Right forelimb (tissue), 1 donor: ENCODE results near the gene MICALL2.

Source experiments
- DNase-seq: peaks from one replicate; pipeline ENCODE4 v3.0.0-alpha.2; 2018

The MICALL2 gene

DNA sequence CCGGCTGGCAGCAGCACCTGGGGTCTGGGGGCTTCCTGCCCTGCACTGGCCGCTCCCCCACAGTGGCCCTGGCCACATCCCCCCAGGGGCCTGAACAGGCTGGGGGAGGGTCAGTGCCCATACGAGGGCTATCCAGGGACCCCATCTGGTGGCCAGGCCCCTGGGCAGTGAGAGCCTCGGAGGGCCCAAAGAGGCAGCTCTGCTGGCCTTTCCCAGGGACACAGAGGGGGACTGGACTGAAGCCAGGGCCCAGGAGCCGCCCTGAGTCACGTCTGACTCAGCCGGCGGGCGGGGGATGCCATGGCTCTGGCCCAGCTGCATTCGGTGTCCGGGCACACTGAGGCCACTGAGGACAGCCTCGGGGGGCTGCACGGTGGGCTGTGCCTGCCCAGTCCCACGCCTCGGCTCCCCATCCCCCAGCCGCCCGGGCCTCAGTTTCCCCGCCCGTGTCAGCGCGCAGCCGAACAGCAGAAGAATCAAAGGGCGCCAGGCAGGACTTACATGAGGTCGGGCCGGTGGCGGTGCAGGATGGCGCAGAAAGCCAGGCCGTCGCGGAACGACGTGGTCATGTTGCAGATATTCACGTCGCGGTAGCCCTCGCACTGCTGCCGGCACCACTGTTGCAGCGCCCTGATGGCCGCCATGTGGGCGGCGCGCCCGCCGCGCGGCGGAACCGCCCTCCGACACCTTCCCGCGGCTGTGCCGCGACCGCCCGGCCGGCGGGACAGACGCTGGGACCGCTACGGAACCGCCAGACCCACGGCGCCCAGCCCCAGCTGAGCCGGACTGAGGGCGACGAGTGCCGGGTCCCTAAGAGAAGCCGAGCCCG lies at the start of gene MICALL2:
TSS of gene MICALL2 (minus strand) at position 788 of the 829 bp plus-strand sequence. CDS start at position 644, 144 bp downstream.
- DNase-seq, result peak; percentile 69

GRCh38 chr7:1508277-1508758 lies 49.0 kb upstream of the MICALL2 start:
- no peak for DNase-seq

DNA sequence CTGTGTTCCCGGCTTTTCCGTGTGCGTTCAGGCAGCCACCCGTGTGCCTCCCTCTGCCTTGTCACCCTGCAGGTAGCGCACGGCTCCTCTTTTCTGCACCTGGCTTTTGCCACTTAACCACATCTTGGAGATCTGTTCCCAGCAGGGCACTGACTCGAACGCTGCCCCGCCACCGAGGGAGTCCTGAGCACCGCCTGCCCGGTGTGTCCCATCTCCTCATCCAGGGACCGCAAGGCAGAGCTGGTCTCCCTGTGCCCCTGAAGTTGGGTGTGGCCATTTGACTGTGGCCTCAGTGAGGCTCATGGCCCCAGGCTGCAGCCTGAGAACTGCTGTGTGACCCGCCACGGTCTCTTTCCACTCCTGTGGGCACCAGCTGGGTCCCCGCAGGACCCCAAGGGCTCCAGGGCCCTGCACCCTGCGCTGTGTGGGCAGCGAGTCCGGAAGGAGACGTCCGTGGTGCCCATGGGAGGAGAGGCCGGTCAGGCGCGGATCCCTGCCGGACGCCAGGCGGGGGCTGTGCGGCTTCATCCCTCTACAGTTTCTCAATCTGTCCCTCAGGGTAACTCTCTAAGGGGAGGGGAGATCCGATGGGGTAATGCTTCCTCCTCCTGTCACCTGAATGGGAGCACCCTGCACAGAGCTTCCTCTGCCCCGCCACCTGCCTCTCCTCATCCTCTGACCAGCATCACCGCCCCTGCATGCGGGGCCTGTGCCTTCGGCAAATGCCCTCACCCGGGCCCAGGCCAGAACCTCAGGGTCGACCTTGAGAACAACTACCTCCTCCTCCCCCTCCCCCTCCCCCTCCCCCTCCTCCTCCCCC lies 46.7 kb upstream of the MICALL2 start:
- no peak for DNase-seq

GRCh38 chr7:1503816-1504775 lies 44.8 kb upstream of the MICALL2 start, which contains the start of gene INTS1:
Gene INTS1 (minus strand): TSS chr7:1504389. CDS start chr7:1503960, 429 bp downstream.
- DNase-seq, result peak; percentile 94

DNA sequence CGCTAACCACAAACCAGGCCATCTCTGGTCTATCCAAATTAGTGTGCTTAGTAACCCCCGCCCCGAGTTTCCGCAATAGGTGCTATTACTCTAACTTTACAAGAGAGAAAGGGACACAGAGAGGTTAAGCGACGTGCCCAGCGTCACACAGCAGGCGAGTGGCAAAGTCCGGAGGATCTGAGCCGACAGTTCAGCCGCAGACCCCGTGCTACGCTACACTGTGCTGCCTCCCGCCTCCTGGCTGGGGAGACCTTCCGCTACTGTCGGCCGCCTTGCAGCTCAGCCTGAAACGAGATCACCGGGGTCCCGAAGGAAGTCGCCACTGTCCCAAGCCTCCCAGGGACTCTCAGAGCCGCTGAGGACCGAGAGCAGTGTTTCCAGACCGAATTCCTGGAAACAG lies 44.1 kb upstream of the MICALL2 start:
- DNase-seq, result no peak

- no peak for DNase-seq
These were observed 43.6 kb upstream of the MICALL2 start for GRCh38 chr7:1502845-1503244.

DNA sequence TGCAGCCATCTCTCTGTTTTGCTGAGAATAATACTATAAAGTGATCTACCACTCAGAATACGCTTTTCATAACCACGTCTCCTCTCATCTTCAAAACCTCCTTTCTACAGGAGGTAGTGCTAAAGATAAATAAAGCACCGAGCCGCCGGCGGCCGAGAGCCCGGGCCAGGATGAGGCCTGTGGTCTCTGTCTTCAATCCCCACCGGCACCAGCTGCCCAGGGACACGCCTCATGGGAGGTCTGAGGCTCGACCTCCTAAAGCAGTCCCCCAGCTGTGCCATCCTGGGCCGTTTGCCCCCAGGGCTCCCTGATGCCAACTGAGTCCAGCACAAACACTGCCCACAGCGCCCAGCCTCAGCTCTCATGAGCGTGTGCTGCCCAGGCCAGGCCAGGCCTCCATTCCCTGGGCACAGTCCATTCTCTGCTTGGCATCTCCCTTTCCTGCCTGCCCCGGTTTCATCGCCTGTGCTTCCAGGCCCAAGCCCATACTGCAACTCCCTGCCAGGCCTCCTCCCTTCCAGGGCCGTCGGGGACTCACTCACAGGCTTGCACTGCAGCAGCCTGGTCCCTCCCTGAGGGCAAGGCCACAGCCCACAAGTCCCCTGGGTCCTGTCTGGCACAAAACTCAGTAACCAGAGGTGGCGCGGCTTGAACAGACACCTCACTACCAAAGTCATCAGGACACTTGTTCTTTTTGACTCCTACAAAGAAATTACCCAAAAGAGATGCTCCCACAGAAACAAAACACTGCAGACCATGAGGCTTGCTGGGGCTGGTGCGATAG lies 42.4 kb upstream of the MICALL2 start:
- DNase-seq, result no peak

GRCh38 chr7:1500064-1500807 lies 41.0 kb upstream of the MICALL2 start:
- no peak for DNase-seq

DNA sequence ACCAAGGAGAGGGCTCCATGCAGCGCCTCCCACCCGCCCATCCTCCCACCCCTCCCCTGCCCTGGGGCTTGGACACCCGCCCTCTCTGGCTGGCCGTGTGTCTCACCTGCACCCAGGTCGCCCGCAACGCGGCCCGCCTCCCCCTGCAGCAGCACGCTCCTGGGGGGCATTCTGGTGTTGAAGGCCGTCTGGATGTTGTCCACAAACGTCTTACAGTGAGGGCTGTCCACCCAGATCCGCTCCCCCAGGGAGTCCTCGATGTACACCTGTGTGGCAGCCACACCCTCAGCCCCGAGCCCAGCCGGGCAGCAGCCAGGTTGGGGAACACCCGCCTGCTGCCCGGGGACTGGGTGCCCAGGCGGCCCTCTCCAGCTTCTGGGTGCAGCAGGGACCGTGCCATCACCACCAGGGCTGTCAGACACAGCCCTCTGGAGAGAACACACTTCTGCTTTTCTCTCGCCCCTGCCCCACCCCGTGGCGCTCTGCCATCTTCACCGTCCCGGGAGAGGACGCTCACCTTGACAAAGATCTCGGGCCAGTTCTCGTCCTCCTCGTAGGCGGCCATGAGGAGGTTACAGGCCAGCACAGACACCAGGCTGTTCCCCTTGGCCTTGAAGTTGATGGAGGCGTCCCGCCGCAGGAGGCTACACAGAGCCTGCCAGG lies 40.2 kb upstream of the MICALL2 start:
- DNase-seq, result no peak

DNA sequence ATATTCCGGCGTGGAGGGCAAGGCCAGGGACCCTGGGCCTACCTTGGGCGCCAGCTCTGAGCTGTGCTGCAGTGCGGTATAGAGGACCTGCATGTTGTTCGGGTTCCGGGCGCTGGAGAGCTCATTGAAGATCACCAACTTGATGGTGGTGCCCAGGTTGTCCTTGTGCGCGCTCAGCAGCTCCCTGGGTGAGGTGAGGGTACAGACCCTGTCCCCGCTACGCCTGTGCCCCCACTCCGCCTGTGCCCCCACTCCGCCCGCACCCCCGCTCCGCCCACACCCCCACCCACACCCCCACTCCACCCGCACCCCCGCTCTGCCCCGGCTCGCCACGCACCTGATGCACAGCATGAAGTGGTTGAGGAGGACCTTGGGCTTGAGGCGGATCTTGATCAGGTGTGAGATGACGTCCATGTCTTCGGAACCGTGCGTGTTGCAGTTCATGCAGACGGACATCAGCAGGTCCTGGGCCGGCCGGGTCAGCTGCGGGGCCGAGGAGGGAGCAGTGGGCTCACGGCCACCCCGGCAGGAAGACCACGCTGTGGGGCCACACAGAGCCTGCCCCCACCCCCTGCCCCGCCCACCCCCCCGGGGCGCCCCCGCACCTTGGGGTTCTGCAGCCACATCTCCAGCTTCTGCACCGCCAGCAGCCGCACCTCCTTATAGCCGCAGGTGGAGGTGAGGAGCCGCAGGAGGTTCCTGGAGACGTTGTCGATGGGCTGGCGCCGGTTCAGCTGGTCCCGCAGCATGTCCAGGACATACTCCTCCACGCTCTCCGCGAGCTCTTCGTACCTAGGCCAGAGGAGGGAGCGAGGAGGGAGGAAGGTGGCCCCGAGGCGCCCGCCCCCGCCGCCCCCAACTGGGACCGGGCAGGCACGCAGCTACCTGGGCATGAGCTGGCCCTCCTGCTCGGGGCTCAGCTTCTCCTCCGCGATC lies 39.4 kb upstream of the MICALL2 start:
- no peak for DNase-seq

DNA sequence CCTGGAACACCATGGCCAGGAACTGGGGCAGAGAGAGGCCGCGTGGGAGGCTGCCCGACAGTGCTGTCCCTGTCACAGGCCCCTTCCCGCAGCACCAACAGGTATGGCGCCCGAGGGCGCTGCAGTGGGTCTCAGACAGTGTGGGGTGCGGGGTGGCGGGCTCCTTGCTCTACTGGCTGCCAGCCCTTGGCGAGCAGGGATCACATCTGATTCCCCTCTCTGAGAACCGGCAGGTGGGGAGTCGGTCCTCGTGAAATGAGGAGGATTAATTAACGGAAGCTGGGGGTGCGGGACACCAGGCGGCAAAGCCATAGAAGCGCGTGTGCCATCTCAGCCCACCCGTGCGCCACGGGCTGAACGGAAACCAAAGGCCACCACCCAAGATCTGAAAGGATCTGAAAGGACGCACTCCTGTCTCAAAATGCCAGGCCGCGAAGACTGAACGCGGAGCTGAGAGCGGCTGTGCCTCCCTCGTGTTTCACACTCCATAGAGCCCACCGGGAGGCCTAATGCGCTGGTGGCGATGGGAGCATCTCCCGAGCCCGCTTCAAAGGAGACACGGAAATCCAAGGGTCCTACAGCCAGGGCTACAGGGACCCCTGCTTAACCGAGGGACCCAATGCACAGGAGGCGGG lies 38.1 kb upstream of the MICALL2 start:
- DNase-seq, result no peak

- DNase-seq, result no peak
These were observed 37.4 kb upstream of the MICALL2 start for GRCh38 chr7:1496531-1497292.

- no peak for DNase-seq
These were observed 36.4 kb upstream of the MICALL2 start for GRCh38 chr7:1495564-1496242.

DNA sequence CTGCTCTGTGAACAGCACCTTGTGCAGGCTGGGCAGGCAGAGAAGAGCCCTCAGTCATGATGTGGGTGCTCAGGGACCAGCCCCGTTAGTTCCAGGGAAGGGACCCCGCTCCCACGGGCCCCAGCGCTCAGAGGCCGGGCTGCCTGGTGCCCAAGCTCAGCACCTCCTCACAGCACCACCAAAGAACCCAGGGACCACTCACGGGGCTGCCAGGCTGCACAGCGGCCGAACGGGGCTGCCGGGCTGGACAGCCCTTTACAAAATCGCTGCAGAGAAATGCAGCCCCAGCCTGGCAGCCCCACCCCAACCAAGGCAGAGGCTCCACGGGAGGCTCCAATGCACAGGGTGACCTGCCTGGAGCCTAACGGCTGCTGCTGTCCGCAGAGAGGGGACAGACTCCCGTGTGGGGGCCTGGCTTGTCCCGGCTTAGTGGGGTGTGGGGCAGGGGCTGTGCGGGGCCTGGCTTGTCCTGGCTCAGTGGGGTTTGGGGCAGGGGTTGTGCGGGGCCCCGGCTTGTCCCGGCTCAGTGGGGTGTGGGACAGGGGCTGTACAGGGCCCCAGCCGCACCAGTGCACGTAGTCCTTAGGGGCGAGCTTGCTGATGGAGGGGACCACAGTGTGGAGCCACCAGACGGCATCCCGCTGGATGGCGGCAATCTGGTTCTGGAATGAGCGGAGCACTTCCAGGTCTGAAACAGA lies 35.7 kb upstream of the MICALL2 start:
- DNase-seq, result no peak

DNA sequence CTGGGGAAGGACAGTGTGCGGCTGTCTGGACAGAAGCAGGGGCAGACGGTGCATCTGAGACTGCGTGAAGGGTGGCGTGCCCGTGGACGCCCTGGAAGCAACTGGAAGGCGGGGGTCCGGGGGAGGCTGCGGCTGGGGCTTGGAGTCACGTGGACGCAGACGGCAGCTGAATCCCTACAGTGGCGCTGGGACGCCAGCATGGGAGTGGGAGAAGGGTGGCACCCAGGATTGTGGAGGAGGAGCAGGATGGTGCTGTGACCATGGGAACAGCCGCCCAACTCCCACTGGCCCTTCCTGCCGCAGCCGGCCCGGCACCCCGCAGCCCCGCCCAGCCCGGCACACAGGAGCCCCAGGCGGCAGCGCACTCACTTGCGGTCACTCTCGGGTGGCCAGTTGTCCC lies 35.2 kb upstream of the MICALL2 start:
- DNase-seq, result no peak

DNA sequence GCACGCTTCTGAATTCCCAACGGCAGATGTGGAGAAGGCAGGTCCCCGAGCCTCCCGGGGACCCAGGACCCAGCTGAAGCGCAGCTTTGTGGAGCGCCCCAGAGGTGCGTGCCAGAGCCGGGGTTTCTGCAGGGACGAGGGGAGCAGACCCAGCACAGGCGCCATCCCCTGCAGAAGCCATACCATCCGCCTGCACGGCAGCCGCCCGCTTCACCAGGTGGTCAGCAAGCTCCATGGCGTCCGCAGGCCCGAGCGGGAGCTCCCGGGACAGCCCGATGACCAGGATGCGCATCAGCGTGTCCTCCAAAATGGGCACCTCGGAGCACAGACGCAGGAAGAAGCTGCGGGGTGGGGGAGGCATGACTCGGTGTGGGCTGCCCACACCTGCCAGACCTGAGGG lies 34.3 kb upstream of the MICALL2 start:
- no peak for DNase-seq

- no peak for DNase-seq
These were observed 33.9 kb upstream of the MICALL2 start for GRCh38 chr7:1493129-1493528.
